Heart left ventricle (tissue), 16 donors: Measurements from ENCODE around the gene GATA5. TPM values are rescaled to one million over a fixed set of nuclear protein-coding genes. Genes with fewer than 3 reads are reported as not detected.
A peak's percentile ranks its signal among the peaks of the same experiment; 100 is the strongest.

Source experiments
- ATAC-seq, 4 donors: fragments of 200-7000 bp; cut with Tn5 transposase; one replicate each; pipeline ENCODE4 v1.9.1; 2020 to 2022; ENCODE audit warnings: moderate library complexity in 4 of 4, mild to moderate bottlenecking in 3 of 4, moderate number of reproducible peaks in 1 of 4
- DNase-seq, 5 donors: peaks; one replicate each; pipeline ENCODE4 v3.0.0-alpha.2; 2020
- H3K27ac ChIP-seq, 12 donors: fragments of 200-600 bp; sonication (generic) in 4 of 12; one replicate each; pipeline versions ENCODE4 v1.5.0 to v1.8.0; 2016 to 2022; ENCODE audit warnings: mild to moderate bottlenecking in 2 of 12
- H3K27me3 ChIP-seq, 9 donors: fragments of 200-600 bp; sonication (generic) in 2 of 9; one replicate each; pipeline versions ENCODE4 v1.5.1 to v1.8.0; 2016 to 2022; ENCODE audit warnings: mild to moderate bottlenecking in 3 of 9
- H3K36me3 ChIP-seq, 9 donors: fragments of 200-600 bp; sonication (generic) in 2 of 9; one replicate each; pipeline versions ENCODE4 v1.5.0 to v1.8.0; 2018 to 2022; ENCODE audit warnings: mild to moderate bottlenecking in 2 of 9
- H3K4me1 ChIP-seq, 12 donors: fragments of 200-600 bp; sonication (generic) in 4 of 12; one replicate each; pipeline versions ENCODE4 v1.5.0 to v1.8.0; 2016 to 2022; ENCODE audit warnings: mild to moderate bottlenecking in 3 of 12
- H3K4me3 ChIP-seq, 12 donors: fragments of 200-600 bp; sonication (generic) in 4 of 12; one replicate each; pipeline versions ENCODE4 v1.5.0 to v1.8.0; 2017 to 2022; ENCODE audit warnings: mild to moderate bottlenecking in 9 of 12, moderate library complexity in 4 of 12
- H3K9me3 ChIP-seq, 12 donors: fragments of 200-600 bp; sonication (generic) in 4 of 12; one replicate each; pipeline versions ENCODE4 v1.5.0 to v1.8.0; 2016 to 2022; ENCODE audit warnings: mild to moderate bottlenecking in 1 of 12
- CTCF ChIP-seq, 12 donors: fragments of 200-600 bp; sonication (generic) in 4 of 12; IDR thresholded peaks; one replicate each; pipeline versions ENCODE4 v1.5.0 to v1.8.0; 2018 to 2022; ENCODE audit warnings: antibody characterized with exemption in 12 of 12, mild to moderate bottlenecking in 5 of 12
- POLR2A ChIP-seq, 2 donors: fragments of 450-650 bp; IDR thresholded peaks; one replicate each; pipeline ENCODE4 v1.6.1; 2017; ENCODE audit warnings: antibody characterized with exemption in 2 of 2, mild to moderate bottlenecking in 2 of 2, moderate library complexity in 2 of 2
- WGBS, 4 donors: extraction: QIAGEN DNeasy Blood & Tissue Kit in 2 of 4; methylation state at CpG; one replicate each; pipeline versions ENCODE4 v1.1.5 to v1.1.7; 2013 to 2018; 5-methylcytosine and 5-hydroxymethylcytosine counted together
- intact Hi-C, 10 donors: fragments of 100-400 bp; cut with DNase I; formaldehyde crosslinking; loops; one replicate each; pipeline versions ENCODE4 v1.11.1 to v1.14.2; 2022
- polyA plus RNA-seq, 2 donors: library from polyadenylated mRNA; stranded (reverse); fragments of 200-250 nt; gene quantifications; one replicate each; pipeline ENCODE4 v1.2.3, GENCODE V29; 2013
- total RNA-seq, 9 donors: library from RNA; depleted of rRNA in 2 of 9; stranded (reverse); fragments of >200 nt in 2 of 9; fragmentation: NEBNext Ultra II Directional in 3 of 9; extraction: Animal tissue kit (Norgen Biotek cat#: 25700) in 3 of 9; gene quantifications; one replicate each; pipeline versions ENCODE4 v1.1.0 to v1.2.4, GENCODE V29; 2016 to 2023
- donor health status: ischemic (EF 13 %, LVEDD 7.1; RV severe dilation, severe dysfunction).
- donor health status: healthy with polysubstance abuse.
- donor health status: DM: no; HTN: yes; CAD: no.
- donor health status: DM: no; HTN: no; CAD: no.
- donor health status: ischemic (EF 25% LVEDD 6.9; RV normal size, moderate dysfunction).
- donor health status: ischemic (EF 25% LVEDD 5.7; RV mildly dilated, moderate dysfunction).
- donor health status: healthy.
- donor health status: DM: yes; HTN: yes; CAD: no.
- donor health status: ischemic (EF 35%, LVEDD 5.7; RV mildly dilated, moderate dysfunction).
- donor health status: nonischemic (EF 11% LVEDD 7.7; RV severe dilation, severe dysfunction).
- donor health status: DM: yes; HTN: yes; CAD: no.
- donor health status: PGD.
- donor health status: ischemic (EF 29% LVEDD 5.4; RV normal size, mild dysfunction).
- donor health status: nonischemic (EF 23%, LVEDD 6.1; RV moderate dilation, normal function).

The GATA5 gene
- total and polyA plus RNA-seq, 11 donors, result 0.21 to 7.4 (median 0.98) TPM

- no peaks in the 10 kb centered on the region for H3K36me3 ChIP-seq
- intact Hi-C loops, result loop anchor here in 2 of 10 donors (10.0 kb wide), 1 partner anchor 57 kb away; no protein-coding TSS in a partner anchor
- 61 to 78% (median 66%) methylated on average over 9 to 15 of the region's 15 CpGs for WGBS, 4 donors
- peak in 2 of 4 donors; percentile 24 to 37 for ATAC-seq
- H3K4me1 ChIP-seq, result peaks cover 0 to under 1% (median 0%) of the 10 kb centered on the region in 12 donors
- H3K27ac ChIP-seq, result no peak overlapping the region
- TF ChIP-seq CTCF (IDR thresholded peaks at IDR 0.05), result no peak
- no peak for TF ChIP-seq POLR2A (IDR thresholded peaks at IDR 0.05)
- no peaks in the 10 kb centered on the region for H3K9me3 ChIP-seq
- H3K27me3 ChIP-seq, result peaks cover 0 to 37% (median 9%) of the 10 kb centered on the region in 9 donors
- no peak for DNase-seq
- H3K4me3 ChIP-seq, result no peak overlapping the region
Observed at GRCh38 chr20:62517901-62518610, 42.3 kb upstream of the GATA5 start.

DNA sequence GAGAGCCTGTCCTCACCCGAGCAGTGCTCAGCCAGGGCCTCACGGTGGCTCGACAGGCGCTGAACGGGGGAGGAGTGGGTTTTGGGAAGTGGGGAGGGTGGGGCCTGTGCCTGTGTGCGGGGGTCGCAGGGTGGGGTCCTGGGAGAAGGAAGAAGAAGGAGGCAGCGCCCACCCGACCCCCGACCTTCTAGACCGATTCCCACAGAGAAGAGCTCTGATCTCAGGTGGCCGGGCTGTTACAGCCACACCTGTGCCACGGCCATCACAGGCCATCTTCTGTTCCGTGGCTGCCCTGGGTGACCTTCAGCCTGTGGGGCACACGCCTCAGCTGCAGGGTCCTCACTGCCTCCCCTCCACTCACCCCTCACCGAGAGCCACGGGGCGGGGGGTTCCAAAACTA is 41.4 kb upstream of the GATA5 start:
- 70 to 81% (median 73%) methylated on average over 17 to 18 of the region's 18 CpGs for WGBS, 4 donors
- TF ChIP-seq POLR2A (IDR thresholded peaks at IDR 0.05) (no peak), CTCF (IDR thresholded peaks at IDR 0.05) (no peak)
- H3K4me3 ChIP-seq, result no peak overlapping the region
- DNase-seq, result no peak
- H3K36me3 ChIP-seq, result no peaks in the 10 kb centered on the region
- H3K9me3 ChIP-seq, result no peaks in the 10 kb centered on the region
- H3K27me3 ChIP-seq, result peaks cover 0 to 35% (median 3%) of the 10 kb centered on the region in 9 donors
- no peak for ATAC-seq
- H3K27ac ChIP-seq, result no peak overlapping the region
- intact Hi-C loops, result loop anchor here in 2 of 10 donors (10.0 kb wide), 1 partner anchor 58 kb away; no protein-coding TSS in a partner anchor
- peaks cover 0 to 8% (median under 1%) of the 10 kb centered on the region in 12 donors for H3K4me1 ChIP-seq

DNA sequence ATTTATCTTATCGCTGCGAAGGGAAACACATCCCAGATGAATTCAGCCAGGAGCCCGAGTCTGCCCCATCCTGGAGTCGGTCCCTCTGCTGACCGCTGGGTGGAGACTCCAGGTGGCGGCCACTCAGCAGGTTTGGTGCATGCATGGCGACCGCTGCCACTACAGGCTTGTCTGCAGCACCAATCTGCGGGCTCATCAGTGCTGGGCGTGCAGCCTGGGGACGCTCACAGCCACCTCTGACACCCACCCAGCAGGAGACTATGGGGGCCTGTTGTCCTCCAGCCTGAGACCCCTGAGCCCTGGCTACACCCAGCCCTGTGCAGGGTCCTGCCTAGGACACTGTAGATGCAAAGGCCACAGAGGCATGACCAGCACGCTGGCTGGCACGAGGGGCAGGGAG is 40.5 kb upstream of the GATA5 start:
- 50 to 66% (median 55%) methylated on average over 12 to 13 of the region's 13 CpGs for WGBS, 4 donors
- intact Hi-C loops, result loop anchor here in 2 of 10 donors (10.0 kb wide), 1 partner anchor 58 kb away; no protein-coding TSS in a partner anchor
- peaks cover 0 to 34% (median 0%) of the 10 kb centered on the region in 9 donors for H3K27me3 ChIP-seq
- ATAC-seq (peak in 3 of 4 donors; percentile 53 to 65 (median 61)), DNase-seq (peak in 2 of 5 donors; percentile 44 to 68)
- H3K4me1 ChIP-seq, result peaks cover 0 to 17% (median 7%) of the 10 kb centered on the region in 12 donors
- no peak for TF ChIP-seq POLR2A (IDR thresholded peaks at IDR 0.05)
- peak in 11 of 12 donors; percentile 26 to 57 (median 38) for TF ChIP-seq CTCF (IDR thresholded peaks at IDR 0.05)
- H3K9me3 ChIP-seq, result no peaks in the 10 kb centered on the region
- H3K27ac ChIP-seq, result no peak overlapping the region
- no peak overlapping the region for H3K4me3 ChIP-seq
- no peaks in the 10 kb centered on the region for H3K36me3 ChIP-seq

DNA sequence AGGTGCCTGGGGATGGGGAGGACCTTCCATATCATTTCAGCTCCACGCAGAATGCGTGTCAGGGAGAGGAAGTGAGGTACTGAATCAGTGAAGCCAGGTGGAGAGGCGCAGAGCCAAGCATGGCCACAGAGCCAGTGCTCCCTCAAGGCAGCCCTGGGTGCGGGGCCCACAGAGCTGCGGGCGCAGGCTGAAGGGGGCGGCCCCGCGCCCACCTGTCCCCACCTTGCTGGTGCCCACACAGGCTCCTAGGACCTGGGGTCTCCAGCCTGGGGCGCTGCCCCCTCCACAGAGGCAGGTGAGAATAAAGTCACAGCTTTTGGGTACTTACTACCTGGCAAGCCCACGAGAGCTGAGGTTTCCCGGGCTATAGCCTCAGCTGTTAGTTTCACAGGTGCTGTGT is 40.0 kb upstream of the GATA5 start:
- intact Hi-C loops, result loop anchor here in 2 of 10 donors (10.0 kb wide), 1 partner anchor 59 kb away; no protein-coding TSS in a partner anchor
- 85 to 96% (median 90%) methylated on average over 5 to 12 of the region's 12 CpGs for WGBS, 4 donors

More for the DNA sequence above, 40.0 kb upstream of the GATA5 start:
- Histone ChIP-seq H3K27ac (no peak overlapping the region), H3K27me3 (peaks cover 0 to 34% (median 0%) of the 10 kb centered on the region in 9 donors), H3K9me3 (no peaks in the 10 kb centered on the region), H3K4me3 (no peak overlapping the region), H3K4me1 (peaks cover 0 to 21% (median 9%) of the 10 kb centered on the region in 12 donors), H3K36me3 (no peaks in the 10 kb centered on the region)
- DNase-seq, result no peak
- no peak for ATAC-seq
- TF ChIP-seq CTCF (IDR thresholded peaks at IDR 0.05) (no peak), POLR2A (IDR thresholded peaks at IDR 0.05) (no peak)
